ENCODE measurements around the gene MAP1A. TPM values are rescaled to one million over a fixed set of nuclear protein-coding genes. Genes with fewer than 3 reads are reported as not detected.

Gene MAP1A
- total RNA-seq, 1 experiment from 2014 or later = 1.0 TPM

DNA sequence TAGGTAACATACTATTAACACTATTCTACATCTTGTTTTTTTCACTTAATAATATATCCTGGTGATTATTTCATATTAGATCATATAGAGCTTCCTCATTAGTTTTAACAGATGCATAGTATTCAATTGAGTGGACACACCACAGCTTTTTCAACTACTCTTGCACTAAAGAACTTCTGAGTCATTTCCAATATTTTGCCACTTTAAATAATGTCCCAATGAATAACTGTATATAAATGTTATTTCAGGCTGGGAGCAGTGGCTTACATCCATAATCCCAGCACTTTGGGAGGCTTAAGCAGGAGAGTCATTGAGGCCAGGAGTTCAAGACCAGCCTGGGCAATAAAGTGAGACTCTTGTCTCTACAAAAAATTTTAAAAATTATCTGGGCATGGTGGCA, 26.9 kb downstream of the MAP1A start:
- ChIA-PET POLR2A (ENCODE audit: unreplicated experiment) (no interaction called here), CTCF (no interaction called here)
- Histone ChIP-seq H3K9me3 (ENCODE audit: low read length) (no peaks in the 10 kb centered on the region; the same call in 1 of the 2 replicates), H3K4me2 (ENCODE audit: low read length) (no peak overlapping the region), H3K4me1 (ENCODE audit: insufficient read depth, low read length) (no peaks in the 10 kb centered on the region), H3F3A (ENCODE audit: low read length, unreplicated experiment) (no peaks in the 10 kb centered on the region), H3K79me2 (ENCODE audit: low read length) (no peaks in the 10 kb centered on the region), H3K27ac (ENCODE audit: low read length) (no peak overlapping the region), H3K9me2 (replicated peaks; ENCODE audit: low read length) (no peaks in the 10 kb centered on the region), H3K27me3 (ENCODE audit: low read length) (no peaks in the 10 kb centered on the region), H3K9ac (ENCODE audit: low read length) (no peak overlapping the region), H2AFZ (ENCODE audit: low read length) (no peak overlapping the region), H4K20me1 (ENCODE audit: low read length) (no peaks in the 10 kb centered on the region), H3K4me3 (ENCODE audit: low read length) (no peak overlapping the region), H3K36me3 (ENCODE audit: low read depth, low read length) (peaks cover 7% of the 10 kb centered on the region)
- BruUV-seq (replicated peaks) = no TSS peak
- intact Hi-C loops (cut with micrococcal nuclease) = no loop called here
- no peak for DNase-seq
- no peak for ATAC-seq
- TF ChIP-seq EZH2phosphoT487 (IDR thresholded peaks at IDR 0.05; ENCODE audit: borderline replicate concordance, low read length) = no peak
- TF ChIP-seq, protein P1, sequence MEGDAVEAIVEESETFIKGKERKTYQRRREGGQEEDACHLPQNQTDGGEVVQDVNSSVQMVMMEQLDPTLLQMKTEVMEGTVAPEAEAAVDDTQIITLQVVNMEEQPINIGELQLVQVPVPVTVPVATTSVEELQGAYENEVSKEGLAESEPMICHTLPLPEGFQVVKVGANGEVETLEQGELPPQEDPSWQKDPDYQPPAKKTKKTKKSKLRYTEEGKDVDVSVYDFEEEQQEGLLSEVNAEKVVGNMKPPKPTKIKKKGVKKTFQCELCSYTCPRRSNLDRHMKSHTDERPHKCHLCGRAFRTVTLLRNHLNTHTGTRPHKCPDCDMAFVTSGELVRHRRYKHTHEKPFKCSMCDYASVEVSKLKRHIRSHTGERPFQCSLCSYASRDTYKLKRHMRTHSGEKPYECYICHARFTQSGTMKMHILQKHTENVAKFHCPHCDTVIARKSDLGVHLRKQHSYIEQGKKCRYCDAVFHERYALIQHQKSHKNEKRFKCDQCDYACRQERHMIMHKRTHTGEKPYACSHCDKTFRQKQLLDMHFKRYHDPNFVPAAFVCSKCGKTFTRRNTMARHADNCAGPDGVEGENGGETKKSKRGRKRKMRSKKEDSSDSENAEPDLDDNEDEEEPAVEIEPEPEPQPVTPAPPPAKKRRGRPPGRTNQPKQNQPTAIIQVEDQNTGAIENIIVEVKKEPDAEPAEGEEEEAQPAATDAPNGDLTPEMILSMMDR (conservative IDR thresholded peaks at IDR 0.05; ENCODE audit: low read depth, low read length) = no peak
- TF ChIP-seq EZH2 (IDR thresholded peaks at IDR 0.05; ENCODE audit: low read length, unreplicated experiment) = no peak

DNA sequence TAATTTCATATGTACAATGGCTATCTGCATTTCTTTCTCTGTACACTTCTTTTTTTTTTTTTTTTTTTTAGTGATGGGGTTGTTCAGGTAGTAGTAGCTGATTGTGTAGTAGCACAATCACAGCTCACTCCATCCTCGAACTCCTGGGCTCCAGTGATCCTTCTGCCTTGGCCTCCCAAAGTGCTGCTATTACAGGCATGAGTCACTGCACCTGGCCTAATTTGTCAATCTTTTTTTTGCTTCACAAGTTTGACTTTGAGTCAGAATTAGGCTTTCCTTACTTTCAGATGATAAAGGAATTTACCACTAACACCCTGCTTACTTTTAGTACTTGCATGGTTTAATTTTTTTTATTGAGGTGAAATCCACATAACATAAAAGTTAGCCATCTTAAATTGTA, 28.0 kb downstream of the MAP1A start:
- Histone ChIP-seq H4K20me1 (ENCODE audit: low read length) (no peaks in the 10 kb centered on the region), H3K36me3 (ENCODE audit: low read depth, low read length) (peaks cover 7% of the 10 kb centered on the region), H3K9me2 (replicated peaks; ENCODE audit: low read length) (no peaks in the 10 kb centered on the region), H3F3A (ENCODE audit: low read length, unreplicated experiment) (no peaks in the 10 kb centered on the region), H2AFZ (ENCODE audit: low read length) (no peak overlapping the region), H3K4me1 (ENCODE audit: insufficient read depth, low read length) (no peaks in the 10 kb centered on the region), H3K9ac (ENCODE audit: low read length) (no peak overlapping the region), H3K27me3 (ENCODE audit: low read length) (no peaks in the 10 kb centered on the region), H3K79me2 (ENCODE audit: low read length) (no peaks in the 10 kb centered on the region), H3K4me2 (ENCODE audit: low read length) (no peak overlapping the region), H3K4me3 (ENCODE audit: low read length) (no peak overlapping the region), H3K9me3 (ENCODE audit: low read length) (no peaks in the 10 kb centered on the region; the same call in 1 of the 2 replicates), H3K27ac (ENCODE audit: low read length) (no peak overlapping the region)
- DNase-seq (no peak), ATAC-seq (no peak)
- TF ChIP-seq EZH2 (IDR thresholded peaks at IDR 0.05; ENCODE audit: low read length, unreplicated experiment) = no peak
- no peak for TF ChIP-seq EZH2phosphoT487 (IDR thresholded peaks at IDR 0.05; ENCODE audit: borderline replicate concordance, low read length)
- TF ChIP-seq, protein P1 (conservative IDR thresholded peaks at IDR 0.05; ENCODE audit: low read depth, low read length) = no peak
- BruUV-seq (replicated peaks) = no TSS peak
- ChIA-PET CTCF (no interaction called here), POLR2A (ENCODE audit: unreplicated experiment) (no interaction called here)
- intact Hi-C loops (cut with micrococcal nuclease) = no loop called here

DNA sequence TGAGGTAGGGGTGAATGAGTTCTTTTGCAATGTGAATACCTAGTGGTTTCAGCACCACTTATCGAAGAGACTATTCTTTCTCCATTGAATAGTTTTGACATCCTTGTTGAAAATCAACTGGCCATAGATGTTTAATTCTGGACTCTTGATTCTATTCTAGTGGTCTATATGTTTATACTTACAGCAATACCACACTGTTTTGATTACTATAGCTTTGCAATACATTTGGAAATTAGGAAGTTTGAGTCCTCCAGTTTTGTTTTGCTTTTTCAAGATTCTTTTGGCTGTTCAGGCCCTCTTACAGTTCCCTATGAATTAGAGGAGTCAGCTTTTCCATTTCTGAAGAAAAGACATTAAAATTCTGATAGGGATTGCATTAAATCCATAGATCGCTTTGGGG, 30.1 kb downstream of the MAP1A start:
- no peaks in the 10 kb centered on the region for H3K27me3 ChIP-seq (ENCODE audit: low read length)
- H3K4me3 ChIP-seq (ENCODE audit: low read length) = no peak overlapping the region
- no TSS peak for BruUV-seq (replicated peaks)
- ChIA-PET POLR2A (ENCODE audit: unreplicated experiment) (interaction anchor here (0.6 kb wide), 1 partner anchor 32 kb away, joined by 3 read pairs; no protein-coding TSS in a partner anchor), CTCF (no interaction called here)
- no peaks in the 10 kb centered on the region for H3F3A ChIP-seq (ENCODE audit: low read length, unreplicated experiment)
- no peaks in the 10 kb centered on the region for H3K9me2 ChIP-seq (replicated peaks; ENCODE audit: low read length)
- no peak overlapping the region for H2AFZ ChIP-seq (ENCODE audit: low read length)
- intact Hi-C loops (cut with micrococcal nuclease) = no loop called here
- no peaks in the 10 kb centered on the region; the same call in 1 of the 2 replicates for H3K9me3 ChIP-seq (ENCODE audit: low read length)
- peaks cover 7% of the 10 kb centered on the region for H3K36me3 ChIP-seq (ENCODE audit: low read depth, low read length)
- DNase-seq (no peak), ATAC-seq (no peak)
- no peaks in the 10 kb centered on the region for H3K79me2 ChIP-seq (ENCODE audit: low read length)
- no peaks in the 10 kb centered on the region for H3K4me1 ChIP-seq (ENCODE audit: insufficient read depth, low read length)
- TF ChIP-seq, protein P1 (conservative IDR thresholded peaks at IDR 0.05; ENCODE audit: low read depth, low read length) = no peak
- no peak for TF ChIP-seq EZH2phosphoT487 (IDR thresholded peaks at IDR 0.05; ENCODE audit: borderline replicate concordance, low read length)
- TF ChIP-seq EZH2 (IDR thresholded peaks at IDR 0.05; ENCODE audit: low read length, unreplicated experiment) = no peak
- no peak overlapping the region for H3K9ac ChIP-seq (ENCODE audit: low read length)
- no peak overlapping the region for H3K27ac ChIP-seq (ENCODE audit: low read length)
- H4K20me1 ChIP-seq (ENCODE audit: low read length) = no peaks in the 10 kb centered on the region
- H3K4me2 ChIP-seq (ENCODE audit: low read length) = no peak overlapping the region

All from PC-3 (cell line).